ENCODE measurements around the gene KCNK16. TPM values are rescaled to one million over a fixed set of nuclear protein-coding genes. Genes with fewer than 3 reads are reported as not detected.

The KCNK16 gene
- total RNA-seq, 1 experiment from 2014 or later, result not detected

Other genes with a start within 250 kb of the KCNK16 start
- 18.1 and 20.3 TPM in 2 replicates for gene SAYSD1, start 207.5 kb downstream of the KCNK16 start, total RNA-seq (2014; rRNA removed; shearing (Covaris generic))
- 9.5 and 9.7 TPM in 2 replicates for gene KCNK5, start 93.2 kb downstream of the KCNK16 start, total RNA-seq (2014; rRNA removed; shearing (Covaris generic))
- not detected in 2 replicates for gene KCNK17, start 8.3 kb downstream of the KCNK16 start, total RNA-seq (2014; rRNA removed; shearing (Covaris generic))

All from SJCRH30 (cell line).